Esophagus squamous epithelium (tissue), 5 donors: Measurements from ENCODE around the gene KRTAP10-8. TPM values are rescaled to one million over a fixed set of nuclear protein-coding genes. Genes with fewer than 3 reads are reported as not detected.

Experiments used
- DNase-seq: peaks from one replicate; lab custom pipeline; 2025; lab: John Stamatoyannopoulos, UW
- H3K27ac ChIP-seq, 4 donors: fragments of 200-600 bp; sonication (generic); one replicate each; pipeline ENCODE4 v1.5.1; 2016 to 2019; ENCODE audit warnings: mild to moderate bottlenecking in 1 of 4
- H3K27me3 ChIP-seq, 4 donors: fragments of 200-600 bp; sonication (generic); 1 replicate in 3 of 4; 2 replicates in 1 of 4; pipeline versions ENCODE4 v1.5.1 to v1.6.0; 2017 to 2021; ENCODE audit warnings: antibody characterized with exemption in 1 of 4
- H3K36me3 ChIP-seq, 3 donors: fragments of 200-600 bp; sonication (generic); one replicate each; pipeline ENCODE4 v1.5.1; 2016 to 2019
- H3K4me1 ChIP-seq, 3 donors: fragments of 200-600 bp; sonication (generic); one replicate each; pipeline ENCODE4 v1.5.1; 2017 to 2019
- H3K4me3 ChIP-seq, 4 donors: fragments of 200-600 bp; sonication (generic); 1 replicate in 3 of 4; 2 replicates in 1 of 4; pipeline ENCODE4 v1.5.1; 2016 to 2019; ENCODE audit warnings: mild to moderate bottlenecking in 2 of 4, moderate library complexity in 1 of 4
- H3K9me3 ChIP-seq, 3 donors: fragments of 200-600 bp; sonication (generic); one replicate each; pipeline ENCODE4 v1.5.1; 2016 to 2019
- CTCF ChIP-seq, 6 experiments: fragments of 450-650 bp in 4 of 6; fragments of 200-600 bp in 2 of 6; sonication (generic) in 2 of 6; IDR thresholded peaks; one replicate each; pipeline ENCODE4 v1.5.1; 2016 to 2019; ENCODE audit warnings: antibody characterized with exemption in 6 of 6, mild to moderate bottlenecking in 4 of 6, moderate library complexity in 4 of 6
- POLR2A ChIP-seq, 4 donors: fragments of 450-650 bp; IDR thresholded peaks; one replicate each; pipeline ENCODE4 v1.6.1; 2017; ENCODE audit warnings: antibody characterized with exemption in 4 of 4, mild to moderate bottlenecking in 4 of 4, moderate library complexity in 3 of 4
- WGBS, 2 donors: methylation state at CpG; one replicate each; pipeline ENCODE4 v1.1.5; 2018; 5-methylcytosine and 5-hydroxymethylcytosine counted together
- intact Hi-C: fragments of 100-400 bp; cut with DNase I; formaldehyde crosslinking; loops from one replicate; pipeline ENCODE4 v1.15.0; 2022
- total RNA-seq, 4 donors: library from RNA; depleted of rRNA; stranded (reverse); fragments of >200 nt; gene quantifications; one replicate each; pipeline ENCODE4 v1.1.0, GENCODE V29; 2016
- donor health status: DM: yes; HTN: yes; CAD: no.

KRTAP10-8 gene
- total RNA-seq, 4 donors from 2014 or later: not detected

- no peak for TF ChIP-seq CTCF (IDR thresholded peaks at IDR 0.05)
- no peak for TF ChIP-seq POLR2A (IDR thresholded peaks at IDR 0.05)
- DNase-seq: no peak
- Histone ChIP-seq H3K4me1 (no peaks in the 10 kb centered on the region), H3K4me3 (no peak overlapping the region), H3K27ac (no peak overlapping the region), H3K9me3 (no peaks in the 10 kb centered on the region), H3K27me3 (peaks cover 0 to 49% (median 0%) of the 10 kb centered on the region in 4 donors), H3K36me3 (no peaks in the 10 kb centered on the region)
- intact Hi-C loops: no loop called here
- WGBS, 2 donors: 75 to 90% methylated on average over 9 of the region's 12 CpGs
These were observed 39.2 kb downstream of the KRTAP10-8 start for GRCh38 chr21:44650973-44651675.

DNA sequence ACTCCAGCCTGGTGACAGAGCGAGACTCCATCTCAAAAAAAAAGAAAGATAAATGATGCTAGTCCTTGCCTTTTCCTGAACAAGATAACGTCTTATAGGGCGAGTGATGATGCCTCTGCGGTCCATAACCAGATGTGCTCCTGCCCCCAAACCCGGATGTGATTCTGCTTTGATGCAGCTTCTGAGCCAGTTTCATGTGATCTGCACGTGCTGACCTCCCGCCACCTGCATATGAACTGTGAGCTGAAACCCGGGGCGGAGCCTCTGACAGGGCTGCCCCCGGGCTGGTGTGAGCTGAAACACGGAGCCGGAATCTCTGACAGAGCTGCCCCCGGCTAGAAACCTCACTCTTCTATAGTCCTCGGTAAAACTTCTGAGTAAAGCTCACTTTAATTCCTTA is 41.2 kb downstream of the KRTAP10-8 start:
- Histone ChIP-seq H3K27ac (no peak overlapping the region), H3K9me3 (peaks cover 0 to 8% (median 0%) of the 10 kb centered on the region in 3 donors), H3K4me1 (no peaks in the 10 kb centered on the region), H3K36me3 (no peaks in the 10 kb centered on the region), H3K27me3 (peaks cover 0 to 43% (median 0%) of the 10 kb centered on the region in 4 donors), H3K4me3 (no peak overlapping the region)
- no peak for TF ChIP-seq POLR2A (IDR thresholded peaks at IDR 0.05)
- no peak for TF ChIP-seq CTCF (IDR thresholded peaks at IDR 0.05)
- 70 to 79% methylated on average over 14 of the region's 14 CpGs for WGBS, 2 donors
- no peak for DNase-seq
- intact Hi-C loops: no loop called here

DNA sequence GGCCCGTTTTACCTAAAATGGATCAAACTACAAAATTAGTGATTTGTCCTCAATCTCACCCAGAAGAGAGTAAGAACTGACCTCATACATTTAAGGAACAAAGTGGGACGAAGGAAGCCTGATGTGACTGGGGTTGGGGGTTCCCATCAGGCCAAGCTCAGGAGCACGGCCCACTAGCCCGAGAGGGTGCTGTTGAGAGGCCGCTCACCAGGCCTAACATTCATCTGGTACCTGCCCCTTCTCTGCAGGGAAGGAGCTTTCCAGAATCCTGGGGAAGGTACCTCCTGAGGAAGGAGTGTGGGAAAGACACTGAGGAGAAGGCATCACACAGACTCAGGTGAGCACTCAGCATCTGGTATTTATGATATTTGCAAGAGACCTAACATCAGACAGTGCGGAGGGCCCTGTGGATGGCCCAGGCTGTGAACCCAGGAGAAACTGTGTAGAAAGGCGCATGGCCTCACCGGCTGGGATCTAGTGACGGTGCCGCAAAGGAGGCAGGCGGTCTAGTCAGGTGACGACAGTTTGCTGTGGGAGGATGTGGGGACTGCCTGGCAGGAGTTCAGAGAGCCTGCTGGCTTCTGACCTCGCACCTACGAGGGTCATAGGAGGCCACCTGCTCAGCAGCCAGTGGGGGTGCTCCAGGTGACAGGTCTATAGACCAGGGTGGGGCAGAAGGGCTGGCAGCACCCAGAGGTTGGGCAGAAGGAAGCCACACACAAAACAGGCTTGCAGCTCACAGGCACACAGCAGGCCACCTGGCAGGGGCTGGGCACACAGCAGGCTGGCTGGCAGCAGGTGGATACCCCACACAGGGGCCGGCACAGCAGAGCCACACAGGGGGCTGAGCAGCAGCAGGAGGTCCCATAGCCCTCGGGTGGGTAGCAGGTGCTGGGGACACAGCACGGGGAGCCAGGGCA is 42.0 kb downstream of the KRTAP10-8 start:
- 74 to 85% methylated on average over 12 to 15 of the region's 17 CpGs for WGBS, 2 donors

DNA sequence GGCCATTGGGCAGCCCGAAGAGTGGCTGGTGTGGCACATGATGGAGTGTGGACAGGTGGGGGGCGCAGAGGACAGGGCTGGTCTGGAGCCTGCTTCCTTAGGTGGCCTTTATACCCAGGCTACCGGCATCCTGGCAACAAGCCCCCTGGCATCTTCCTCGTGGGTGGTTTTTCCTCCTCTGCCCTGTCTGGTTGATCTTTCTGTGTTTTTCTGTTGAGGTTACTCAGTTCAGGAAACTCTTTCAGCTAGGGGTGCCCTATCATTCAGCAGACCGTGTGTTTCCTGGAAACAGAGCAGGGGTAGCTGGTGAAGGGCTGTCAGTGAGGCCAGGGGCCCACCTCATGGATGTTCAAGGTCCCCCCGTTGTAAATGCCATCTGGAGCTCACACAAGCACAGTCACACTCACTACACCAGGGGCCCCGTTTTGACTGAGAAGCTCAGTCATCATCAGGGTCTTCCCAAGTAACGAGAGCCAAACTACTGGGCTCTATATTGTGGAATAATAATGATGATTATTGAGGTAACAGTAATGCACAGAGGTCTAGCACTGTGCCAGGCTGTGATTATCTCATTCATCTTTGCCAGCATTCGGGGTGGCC is 42.8 kb downstream of the KRTAP10-8 start, which contains the start of gene KRTAP12-4:
KRTAP12-4 (minus strand) TSS at position 84 of the 600 bp plus-strand sequence; CDS start at position 39, 45 bp downstream.
- DNase-seq: no peak
- WGBS, 2 donors: 47 to 57% methylated on average over 9 of the region's 9 CpGs
- H3K27me3 ChIP-seq: peaks cover 0 to 45% (median 0%) of the 10 kb centered on the region in 4 donors
- no peak within 1 kb of the TSS for H3K4me3 ChIP-seq
- peak within 1 kb of the TSS in 1 of 4 donors; percentile 6 for H3K27ac ChIP-seq
- no peaks in the 10 kb centered on the region for H3K4me1 ChIP-seq
- intact Hi-C loops: no loop called here
- H3K36me3 ChIP-seq: no peaks in the 10 kb centered on the region
- no peak for TF ChIP-seq POLR2A (IDR thresholded peaks at IDR 0.05)
- TF ChIP-seq CTCF (IDR thresholded peaks at IDR 0.05): no peak
- peaks cover 0 to 8% (median 0%) of the 10 kb centered on the region in 3 donors for H3K9me3 ChIP-seq

More for the DNA sequence above, 42.0 kb downstream of the KRTAP10-8 start:
- no peaks in the 10 kb centered on the region for H3K4me1 ChIP-seq
- DNase-seq: no peak
- H3K27me3 ChIP-seq: peaks cover 0 to 43% (median 0%) of the 10 kb centered on the region in 4 donors
- H3K27ac ChIP-seq: peak overlapping the region in 1 of 4 donors; percentile 6
- H3K4me3 ChIP-seq: no peak overlapping the region
- no peak for TF ChIP-seq CTCF (IDR thresholded peaks at IDR 0.05)
- TF ChIP-seq POLR2A (IDR thresholded peaks at IDR 0.05): no peak
- intact Hi-C loops: no loop called here
- H3K36me3 ChIP-seq: no peaks in the 10 kb centered on the region
- H3K9me3 ChIP-seq: peaks cover 0 to 8% (median 0%) of the 10 kb centered on the region in 3 donors
